Measurements from ENCODE around the gene PLCB1.
"Not testable (repeated sequence)": the region's sequence is repeated elsewhere in the genome, so short reads cannot be mapped to it uniquely, and the experiment has no call there.

PLCB1 gene

GRCh38 chr20:8571611-8572010 lies 439.5 kb downstream of the PLCB1 start:
- in situ Hi-C loops (cut with MboI; ENCODE audit: low sequenced_read_pairs) = no loop called here

- in situ Hi-C loops (cut with MboI; ENCODE audit: low sequenced_read_pairs) = no loop called here
Observed at GRCh38 chr20:8573686-8574085, 441.6 kb downstream of the PLCB1 start.

GRCh38 chr20:8575114-8575513 lies 443.0 kb downstream of the PLCB1 start:
- in situ Hi-C loops (cut with MboI; ENCODE audit: low sequenced_read_pairs) = no loop called here

- in situ Hi-C loops (cut with MboI; ENCODE audit: low sequenced_read_pairs) = no loop called here
Observed at GRCh38 chr20:8578161-8578865, 446.2 kb downstream of the PLCB1 start.

- in situ Hi-C loops (cut with MboI; ENCODE audit: low sequenced_read_pairs) = no loop called here
Observed at GRCh38 chr20:8579035-8579434, 447.0 kb downstream of the PLCB1 start.

- in situ Hi-C loops (cut with MboI; ENCODE audit: low sequenced_read_pairs) = no loop called here
Observed at GRCh38 chr20:8581446-8582183, 449.5 kb downstream of the PLCB1 start.

GRCh38 chr20:8583012-8583565 lies 451.0 kb downstream of the PLCB1 start:
- in situ Hi-C loops (cut with MboI; ENCODE audit: low sequenced_read_pairs) = no loop called here

- in situ Hi-C loops (cut with MboI; ENCODE audit: low sequenced_read_pairs) = no loop called here
Observed at GRCh38 chr20:8583566-8584043, 451.5 kb downstream of the PLCB1 start.

- in situ Hi-C loops (cut with MboI; ENCODE audit: low sequenced_read_pairs) = no loop called here
Observed at GRCh38 chr20:8587251-8587650, 455.2 kb downstream of the PLCB1 start.

GRCh38 chr20:8587810-8588209 lies 455.7 kb downstream of the PLCB1 start:
- in situ Hi-C loops (cut with MboI; ENCODE audit: low sequenced_read_pairs) = no loop called here

GRCh38 chr20:8589956-8590355 lies 457.9 kb downstream of the PLCB1 start:
- in situ Hi-C loops (cut with MboI; ENCODE audit: low sequenced_read_pairs) = no loop called here

- in situ Hi-C loops (cut with MboI; ENCODE audit: low sequenced_read_pairs) = not testable (repeated sequence)
Observed at GRCh38 chr20:8600910-8601541, 469.0 kb downstream of the PLCB1 start.

GRCh38 chr20:8601542-8601912 lies 469.5 kb downstream of the PLCB1 start:
- in situ Hi-C loops (cut with MboI; ENCODE audit: low sequenced_read_pairs) = no loop called here

- in situ Hi-C loops (cut with MboI; ENCODE audit: low sequenced_read_pairs) = no loop called here
Observed at GRCh38 chr20:8602389-8603116, 470.5 kb downstream of the PLCB1 start.

- in situ Hi-C loops (cut with MboI; ENCODE audit: low sequenced_read_pairs) = no loop called here
Observed at GRCh38 chr20:8608470-8608869, 476.4 kb downstream of the PLCB1 start.

- in situ Hi-C loops (cut with MboI; ENCODE audit: low sequenced_read_pairs) = no loop called here
Observed at GRCh38 chr20:8616792-8617191, 484.7 kb downstream of the PLCB1 start.

- in situ Hi-C loops (cut with MboI; ENCODE audit: low sequenced_read_pairs) = no loop called here
Observed at GRCh38 chr20:8621001-8621400, 488.9 kb downstream of the PLCB1 start.

- in situ Hi-C loops (cut with MboI; ENCODE audit: low sequenced_read_pairs) = no loop called here
Observed at GRCh38 chr20:8624046-8624445, 492.0 kb downstream of the PLCB1 start.

- in situ Hi-C loops (cut with MboI; ENCODE audit: low sequenced_read_pairs) = no loop called here
Observed at GRCh38 chr20:8624616-8625015, 492.6 kb downstream of the PLCB1 start.

GRCh38 chr20:8627340-8628004 lies 495.4 kb downstream of the PLCB1 start:
- in situ Hi-C loops (cut with MboI; ENCODE audit: low sequenced_read_pairs) = no loop called here

All from HL-60/S4 treated with phorbol 12-myristate 13-acetate at 8.2 ng/mL for 4 days and 3 days (cell line).